ENCODE data around the gene SP100.

- TF ChIP-seq POLR2A (IDR thresholded peaks at IDR 0.05) = no peak
- no peak for TF ChIP-seq CTCF (IDR thresholded peaks at IDR 0.05)
- no peak for TF ChIP-seq EP300 (IDR thresholded peaks at IDR 0.05)
Observed at GRCh38 chr2:230405824-230406223, 10.2 kb upstream of the SP100 start.

Measured in sigmoid colon (tissue), 4 donors.